GM10847 (cell line): ENCODE data around the gene PDGFRB.

Source experiments
- POLR2A ChIP-seq: IDR thresholded peaks from 2 replicates; pipeline ENCODE4 v1.6.1; 2011; ENCODE audit not compliant: insufficient read length; ENCODE audit errors: extremely low read depth

The PDGFRB gene

GRCh38 chr5:150184990-150185912 is 29.6 kb upstream of the PDGFRB start:
- no peak for TF ChIP-seq POLR2A

GRCh38 chr5:150184006-150184405 is 28.4 kb upstream of the PDGFRB start:
- TF ChIP-seq POLR2A, result no peak

GRCh38 chr5:150183436-150183835 is 27.8 kb upstream of the PDGFRB start:
- no peak for TF ChIP-seq POLR2A

- TF ChIP-seq POLR2A, result no peak
These were observed 27.1 kb upstream of the PDGFRB start for GRCh38 chr5:150182774-150183173.

GRCh38 chr5:150181766-150182545 is 26.3 kb upstream of the PDGFRB start:
- TF ChIP-seq POLR2A, result no peak

- TF ChIP-seq POLR2A, result no peak
These were observed 25.4 kb upstream of the PDGFRB start for GRCh38 chr5:150181027-150181426.

- no peak for TF ChIP-seq POLR2A
These were observed 24.8 kb upstream of the PDGFRB start for GRCh38 chr5:150180241-150181026.

GRCh38 chr5:150179019-150179620 is 23.5 kb upstream of the PDGFRB start:
- TF ChIP-seq POLR2A, result no peak

- no peak for TF ChIP-seq POLR2A
These were observed 22.6 kb upstream of the PDGFRB start for GRCh38 chr5:150178262-150178661.

- no peak for TF ChIP-seq POLR2A
These were observed 22.1 kb upstream of the PDGFRB start for GRCh38 chr5:150177721-150178120.

GRCh38 chr5:150176745-150177477 is 21.3 kb upstream of the PDGFRB start:
- no peak for TF ChIP-seq POLR2A

GRCh38 chr5:150175536-150175935 is 19.9 kb upstream of the PDGFRB start:
- no peak for TF ChIP-seq POLR2A

- no peak for TF ChIP-seq POLR2A
These were observed 19.4 kb upstream of the PDGFRB start for GRCh38 chr5:150175076-150175475.

- no peak for TF ChIP-seq POLR2A
These were observed 18.6 kb upstream of the PDGFRB start for GRCh38 chr5:150174285-150174684.
